Measurements from ENCODE around the gene FAM76B.
A peak's percentile ranks its signal among the peaks of the same experiment; 100 is the strongest.

The FAM76B gene

DNA sequence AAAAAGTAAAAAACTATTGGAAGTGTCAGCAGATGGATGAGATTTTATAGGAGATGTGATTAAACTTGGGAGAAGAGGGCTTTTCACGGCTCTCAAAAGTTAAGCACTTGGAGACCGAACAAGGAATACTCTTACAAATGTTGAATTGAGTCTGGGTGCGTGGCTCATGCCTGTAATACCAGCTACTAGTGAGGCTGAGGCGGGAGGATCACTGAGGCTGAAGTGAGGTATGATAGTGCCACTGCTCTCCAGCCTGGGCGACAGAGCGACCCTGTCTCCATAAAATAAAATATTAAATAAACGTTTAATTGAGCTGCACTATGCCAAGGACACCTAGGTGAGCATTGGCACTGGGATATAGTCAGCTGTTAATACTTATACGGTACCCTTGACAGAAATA, 2.6 kb upstream of the FAM76B start:
- no peak for DNase-seq (ENCODE audit: low spot score)

- no peak for DNase-seq (ENCODE audit: low spot score)
Measured at GRCh38 chr11:95791709-95792033, 2.1 kb upstream of the FAM76B start.

- peak; percentile 38 for DNase-seq (ENCODE audit: low spot score)
Measured at GRCh38 chr11:95790933-95791708, 1.5 kb upstream of the FAM76B start.

DNA sequence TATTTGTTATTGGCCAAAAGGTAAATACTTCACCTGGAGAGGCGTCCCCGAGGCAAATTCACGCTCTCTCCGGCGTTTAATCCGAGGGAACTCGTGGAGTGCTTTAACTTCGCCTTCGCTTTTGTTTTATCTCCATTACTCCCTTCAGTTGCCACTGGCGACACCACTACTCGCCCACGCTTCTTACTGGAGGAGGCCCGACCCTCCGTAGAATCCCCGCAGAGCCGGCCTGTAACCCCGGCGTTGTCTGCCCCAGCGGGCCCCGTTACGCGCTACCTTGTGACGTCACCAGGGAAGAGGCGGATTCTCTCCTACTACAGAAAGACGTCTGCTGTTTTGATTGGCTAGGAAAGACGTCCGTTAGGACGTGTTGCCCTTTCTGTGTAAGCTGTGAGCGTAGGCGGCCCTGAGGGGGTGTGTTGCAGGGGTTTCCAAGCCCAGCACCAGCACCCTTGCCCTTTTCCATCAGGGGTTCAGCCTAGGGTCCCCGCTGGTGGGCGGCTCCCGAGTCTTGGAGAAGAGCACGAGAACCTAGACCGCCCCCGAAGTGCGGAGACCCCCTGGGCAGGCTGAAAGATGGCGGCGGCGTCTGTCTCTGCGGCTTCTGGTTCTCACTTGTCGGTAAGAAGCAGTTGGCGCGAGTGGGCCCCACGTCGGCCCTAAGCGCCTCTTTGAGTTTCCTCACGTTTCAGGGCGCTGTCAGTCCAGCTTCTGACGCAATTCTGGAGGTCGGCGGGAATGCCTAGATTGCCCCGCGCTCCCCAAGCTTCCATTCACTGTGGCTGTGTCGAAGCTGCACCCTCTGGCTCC, 746 bp upstream of the FAM76B start, which contains the start of gene CEP57:
TSS of gene CEP57 (plus strand) at position 376 of the 810 bp plus-strand sequence. CDS start at position 577, 201 bp downstream.
- DNase-seq (ENCODE audit: low spot score), result peak; percentile 94

DNA sequence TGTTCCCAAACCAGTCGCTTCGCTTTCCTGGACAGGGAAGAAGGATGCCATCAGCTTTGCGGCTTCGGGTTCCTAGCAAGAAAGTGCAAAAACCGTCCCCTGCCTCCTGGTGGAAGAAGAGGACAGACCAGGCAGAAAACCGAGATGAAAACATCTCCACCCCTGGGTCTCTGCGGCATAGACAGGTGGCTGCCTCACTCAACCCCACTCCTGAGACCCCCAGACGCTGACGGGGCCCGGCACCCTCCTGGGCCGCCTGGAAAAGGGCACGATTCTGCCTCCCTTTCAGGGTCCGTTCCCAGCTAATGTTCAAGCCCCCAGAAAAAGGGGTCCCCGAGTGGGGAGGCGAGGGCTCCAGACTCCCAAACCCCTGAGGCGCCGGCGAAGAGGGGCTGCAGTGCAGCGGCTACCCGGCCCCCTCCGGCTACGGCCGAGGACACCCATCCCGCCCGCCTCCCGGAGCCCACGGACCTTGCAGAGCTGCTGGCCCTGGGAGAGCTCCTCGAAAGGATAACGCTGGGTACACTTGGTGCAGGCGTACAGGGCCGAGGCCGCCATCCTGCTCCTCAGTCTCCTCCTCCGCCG, 569 bp downstream of the FAM76B start:
- DNase-seq (ENCODE audit: low spot score), result peak; percentile 46

DNA sequence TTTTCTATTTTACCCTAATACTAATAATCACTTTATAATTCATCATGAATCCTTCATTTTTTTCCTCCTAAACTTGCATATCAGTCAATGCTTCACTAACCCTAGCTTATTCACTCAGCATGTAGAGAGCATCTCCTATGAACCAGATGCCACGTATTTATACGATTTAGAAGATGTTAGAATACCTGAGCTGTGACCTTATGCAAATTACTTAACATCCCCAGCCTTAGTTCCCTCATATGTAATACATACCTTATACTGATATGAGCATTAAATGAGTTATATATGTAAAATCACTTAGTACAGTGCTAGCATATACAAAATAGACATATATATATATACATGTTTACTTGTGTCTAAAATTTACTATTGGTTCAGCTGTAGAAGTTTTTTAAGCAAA, 9.0 kb downstream of the FAM76B start:
- no peak for DNase-seq (ENCODE audit: low spot score)

DNA sequence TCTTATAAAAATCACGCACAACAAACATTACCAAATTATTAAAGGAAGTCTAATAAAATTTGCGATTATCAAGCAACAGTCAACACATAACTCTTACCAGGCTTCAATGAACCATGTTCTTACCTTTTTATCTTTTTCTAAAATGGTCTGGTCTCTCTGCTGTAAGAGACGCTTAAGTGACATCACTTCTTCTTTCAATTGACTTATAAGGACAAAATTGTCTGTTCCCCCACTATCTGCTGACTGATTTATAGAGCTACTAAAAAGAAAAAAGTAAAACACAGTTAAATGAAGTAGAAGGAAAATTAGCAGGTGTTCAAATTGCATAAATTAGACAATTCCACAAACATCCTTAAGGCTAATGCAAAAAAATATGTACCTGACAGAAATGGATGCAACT, 10.9 kb downstream of the FAM76B start:
- DNase-seq (ENCODE audit: low spot score), result no peak

DNA sequence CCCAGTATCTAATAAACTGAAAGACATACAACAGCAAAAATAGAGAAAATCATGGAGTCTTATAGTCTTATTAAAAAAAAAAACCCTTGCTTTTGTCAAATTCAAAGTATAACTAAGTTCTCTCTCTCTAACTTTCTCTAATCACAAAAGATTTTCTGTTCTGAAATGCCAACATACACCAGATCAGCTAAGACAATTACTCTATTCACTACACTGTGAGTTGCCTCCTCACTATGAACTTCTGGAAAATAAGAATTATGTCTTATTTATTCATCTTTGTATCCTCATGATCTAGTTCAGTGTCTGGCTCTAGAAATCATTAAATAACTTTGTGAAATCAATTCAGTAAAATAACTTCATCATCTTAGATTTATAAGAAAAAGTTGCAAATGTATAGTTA, 12.7 kb downstream of the FAM76B start:
- DNase-seq (ENCODE audit: low spot score), result no peak

DNA sequence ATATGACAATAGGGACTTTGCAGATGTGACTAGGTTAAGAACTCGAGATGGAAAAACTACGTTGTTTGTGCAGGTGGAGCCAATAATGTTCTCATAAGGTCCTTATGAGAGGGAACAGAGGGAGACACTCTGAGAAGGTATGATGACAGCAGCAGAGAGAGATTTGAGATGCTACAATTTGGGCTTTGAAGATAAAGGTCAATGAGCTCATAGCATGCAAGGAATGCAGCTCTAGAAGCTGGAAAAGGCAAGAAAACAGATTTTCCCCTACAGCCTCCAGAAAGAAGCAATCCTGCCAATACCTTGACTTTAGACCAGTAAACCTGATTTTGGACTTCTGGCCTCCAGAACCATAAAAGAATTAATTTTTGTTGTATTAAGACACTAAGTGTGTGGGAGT, 21.1 kb downstream of the FAM76B start:
- DNase-seq (ENCODE audit: low spot score), result no peak

- DNase-seq (ENCODE audit: low spot score), result no peak
Measured at GRCh38 chr11:95767498-95767897, 22.1 kb downstream of the FAM76B start.

GRCh38 chr11:95766701-95767100, 22.9 kb downstream of the FAM76B start:
- no peak for DNase-seq (ENCODE audit: low spot score)

DNA sequence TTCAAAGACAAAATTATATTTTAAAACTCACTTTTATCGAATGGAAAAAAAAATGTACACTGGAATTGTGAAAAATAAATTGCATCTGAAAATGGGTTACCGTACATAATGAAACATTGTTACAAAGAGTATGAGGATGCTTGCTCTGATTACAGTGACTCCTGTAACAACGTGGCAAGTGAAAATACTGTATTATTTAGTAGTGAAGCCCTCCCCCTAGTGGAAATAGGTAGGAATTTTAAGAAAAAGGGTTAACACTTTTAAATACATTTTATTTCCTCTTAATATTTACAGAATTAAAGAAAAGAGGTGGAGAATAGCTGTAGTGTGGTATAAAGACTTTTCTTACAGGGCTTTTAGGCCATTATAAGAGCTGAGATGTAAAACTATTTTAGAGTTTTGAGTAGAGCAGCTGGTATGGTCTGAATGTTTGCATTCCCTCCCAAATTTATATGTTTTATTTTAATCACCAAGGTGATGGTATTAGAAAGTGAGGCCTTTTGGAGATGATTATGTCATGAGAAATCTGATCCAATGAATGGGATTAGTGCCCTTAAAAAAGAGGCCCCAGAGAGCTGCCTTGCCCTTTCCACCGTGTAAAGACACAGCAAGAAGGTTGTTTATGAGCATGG, 25.2 kb downstream of the FAM76B start:
- peak; percentile 67 for DNase-seq (ENCODE audit: low spot score)

GRCh38 chr11:95762534-95762933, 27.0 kb downstream of the FAM76B start:
- no peak for DNase-seq (ENCODE audit: low spot score)

GRCh38 chr11:95760941-95761340, 28.6 kb downstream of the FAM76B start:
- DNase-seq (ENCODE audit: low spot score), result no peak

- DNase-seq (ENCODE audit: low spot score), result no peak
Measured at GRCh38 chr11:95751515-95751914, 38.1 kb downstream of the FAM76B start.

GRCh38 chr11:95750101-95750500, 39.5 kb downstream of the FAM76B start:
- DNase-seq (ENCODE audit: low spot score), result no peak

DNA sequence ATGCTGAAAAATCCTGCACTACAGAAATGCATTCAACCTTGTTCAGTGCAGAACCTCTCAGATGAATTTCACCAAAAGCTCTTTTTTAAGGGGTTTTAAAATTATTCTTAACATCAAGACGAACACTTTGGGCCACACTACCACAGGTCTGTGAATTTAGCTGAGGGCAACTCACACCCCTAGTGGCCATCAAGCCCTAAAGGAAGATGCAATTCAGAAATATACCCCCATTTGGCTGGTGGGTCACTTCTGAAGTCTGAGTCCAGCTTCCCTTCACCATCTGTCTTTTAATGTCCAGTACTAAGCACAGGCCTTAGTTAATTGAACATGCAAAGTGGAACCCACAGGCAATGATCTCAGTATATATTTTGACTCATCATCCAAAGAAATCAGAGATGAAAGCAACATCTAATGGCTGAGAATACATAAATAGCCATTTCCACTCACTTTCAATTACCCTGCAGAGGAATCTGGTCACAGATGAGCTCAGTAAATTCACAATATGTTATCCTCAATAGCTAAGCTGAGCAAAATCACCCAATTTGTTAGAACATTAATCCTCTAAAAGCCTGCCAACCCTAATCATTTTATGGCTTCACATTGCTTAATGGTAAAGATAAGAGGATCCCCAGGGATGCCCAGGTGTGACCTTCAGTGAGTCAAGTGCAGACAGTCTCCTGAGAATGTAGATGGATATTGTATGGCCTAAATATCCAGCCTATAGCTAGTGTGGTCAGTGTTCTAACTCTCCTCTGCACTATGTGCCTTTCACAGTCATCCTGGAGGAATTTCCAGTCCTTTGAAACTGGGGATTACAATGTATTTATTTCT, 50.3 kb downstream of the FAM76B start:
- DNase-seq (ENCODE audit: low spot score), result no peak

GRCh38 chr11:95736809-95737208, 52.8 kb downstream of the FAM76B start:
- no peak for DNase-seq (ENCODE audit: low spot score)

DNA sequence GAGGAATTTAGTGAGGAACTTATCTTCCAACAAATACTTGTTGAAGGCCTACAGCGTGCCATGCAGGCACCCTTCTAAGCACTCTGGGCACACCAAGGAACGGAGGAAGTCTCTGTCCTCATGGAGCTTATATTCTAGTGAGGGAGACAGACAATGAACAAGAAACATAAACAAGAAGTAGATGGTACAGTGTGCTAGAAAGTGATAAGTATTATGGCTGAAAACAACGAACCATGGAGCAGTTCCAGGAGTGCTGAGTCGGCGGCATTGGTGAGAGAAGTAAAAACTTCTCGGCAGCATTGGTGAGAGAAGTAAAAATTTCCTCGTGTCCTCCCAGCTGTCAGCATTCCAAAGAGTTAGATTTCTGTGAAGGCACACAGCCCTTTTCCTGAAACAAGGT, 53.2 kb downstream of the FAM76B start:
- no peak for DNase-seq (ENCODE audit: low spot score)

DNA sequence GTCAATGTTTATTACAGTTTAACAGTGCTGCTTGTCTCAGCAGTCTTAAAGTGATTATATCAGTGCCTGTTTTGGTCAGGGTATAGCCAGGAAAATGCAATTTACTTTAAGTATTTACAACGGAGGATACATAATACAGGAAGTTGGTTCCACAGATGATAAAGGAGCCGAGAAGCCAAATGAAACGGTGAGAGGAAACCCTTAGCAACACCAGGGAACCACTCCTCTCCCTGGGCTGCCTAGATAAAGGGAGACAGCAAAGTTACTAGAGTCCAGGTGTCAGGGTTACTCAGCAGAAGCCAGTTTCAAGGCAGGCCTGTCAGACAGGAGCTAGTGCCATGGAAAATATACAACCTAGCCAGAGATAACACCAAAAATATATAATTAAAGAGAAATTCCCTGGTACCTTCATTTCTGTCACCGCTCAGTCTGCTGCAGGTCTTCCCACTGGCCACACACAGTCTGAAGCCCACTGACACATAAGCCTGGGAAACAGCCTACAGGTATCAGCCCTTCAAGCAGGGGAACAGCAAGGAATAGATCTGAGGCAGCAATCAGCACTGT, 55.5 kb downstream of the FAM76B start:
- no peak for DNase-seq (ENCODE audit: low spot score)

DNA sequence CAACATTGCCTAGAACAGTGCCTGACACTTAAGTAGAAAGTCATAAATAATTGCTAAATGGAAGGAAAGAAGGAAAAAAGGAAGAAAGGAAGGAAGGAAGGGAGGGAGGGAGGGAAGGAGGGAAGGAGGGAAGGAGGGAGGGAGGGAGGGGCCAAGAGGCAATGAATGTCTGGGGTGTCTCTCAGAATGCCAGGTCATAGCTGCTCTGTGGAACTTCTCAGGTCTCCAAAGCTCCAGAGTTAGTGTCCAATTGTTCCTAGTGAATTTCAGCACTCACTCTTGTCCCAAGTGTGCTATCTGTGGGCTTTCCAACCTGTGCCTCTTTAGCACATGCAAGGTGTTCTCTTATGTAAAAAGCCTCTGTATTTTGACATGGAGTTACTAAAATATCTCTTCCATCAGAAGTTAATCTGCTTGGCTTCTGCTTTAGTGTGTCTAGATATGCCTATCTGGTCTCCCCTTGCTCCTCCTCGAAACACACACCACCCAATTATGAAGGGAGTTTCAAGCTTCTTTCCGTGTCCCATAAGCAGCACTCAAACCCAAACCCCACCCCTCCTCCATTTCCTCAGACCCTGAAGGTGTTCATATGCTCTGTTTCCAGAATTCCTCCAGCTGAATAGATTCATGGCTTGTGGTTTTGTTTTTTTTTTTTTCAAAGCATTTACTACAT, 56.5 kb downstream of the FAM76B start:
- no peak for DNase-seq (ENCODE audit: low spot score)

All from germinal center (tissue), 1 donor.